Fibroblast of lung (primary cell): ENCODE data around the gene THOC6. TPM values are rescaled to one million over a fixed set of nuclear protein-coding genes. Genes with fewer than 3 reads are reported as not detected.

ENCODE experiments used
- DNase-seq, 2 donors: peaks; one replicate each; pipeline versions ENCODE4 v3.0.0 to v3.0.0-alpha.2; 2010; ENCODE audit warnings: low read depth in 2 of 2
- H2AFZ ChIP-seq: 2 replicates; pipeline ENCODE4 v1.5.1; 2012; ENCODE audit warnings: low read length, control low read depth, inconsistent platforms
- H3K27ac ChIP-seq: 2 replicates; pipeline ENCODE4 v1.5.1; 2011; ENCODE audit warnings: low read length, control low read depth; ENCODE audit not compliant: insufficient read depth
- H3K27me3 ChIP-seq: 2 replicates; pipeline ENCODE4 v1.5.1; 2011; ENCODE audit warnings: mild to moderate bottlenecking, low read length; ENCODE audit not compliant: control insufficient read depth, insufficient read depth
- H3K36me3 ChIP-seq: 2 replicates; pipeline ENCODE4 v1.5.1; 2011; ENCODE audit warnings: low read length; ENCODE audit not compliant: control insufficient read depth, insufficient read depth
- H3K4me1 ChIP-seq: 2 replicates; pipeline ENCODE4 v1.5.1; 2011; ENCODE audit warnings: low read length; ENCODE audit not compliant: control insufficient read depth, insufficient read depth; ENCODE audit errors: extremely low read depth
- H3K4me2 ChIP-seq: 2 replicates; pipeline ENCODE4 v1.5.1; 2011; ENCODE audit warnings: low read length, control low read depth; ENCODE audit not compliant: insufficient read depth; ENCODE audit errors: extremely low read depth
- H3K4me3 ChIP-seq, 4 experiments: fragments of 200-600 bp in 1 of 4; sonication (generic) in 1 of 4; replicated peaks in 1 of 4; 2 replicates each; pipeline ENCODE4 v1.5.1; 2011 to 2016; ENCODE audit warnings: low read length in 4 of 4, low read depth in 3 of 4, mild to moderate bottlenecking in 3 of 4, control low read depth in 2 of 4, inconsistent platforms in 1 of 4, mixed read lengths in 1 of 4; ENCODE audit not compliant: insufficient read depth in 1 of 4; ENCODE audit errors: control extremely low read depth in 1 of 4
- H3K79me2 ChIP-seq: 2 replicates; pipeline ENCODE4 v1.5.1; 2012; ENCODE audit warnings: mild to moderate bottlenecking, low read length, inconsistent platforms; ENCODE audit not compliant: control insufficient read depth, insufficient read depth
- H3K9ac ChIP-seq: 2 replicates; pipeline ENCODE4 v1.5.1; 2011; ENCODE audit warnings: mild to moderate bottlenecking, low read length, control low read depth; ENCODE audit not compliant: insufficient read depth
- H3K9me3 ChIP-seq: 2 replicates; pipeline ENCODE4 v1.5.1; 2012; ENCODE audit warnings: low read depth, low read length; ENCODE audit not compliant: control insufficient read depth, insufficient read depth
- H4K20me1 ChIP-seq: 2 replicates; pipeline ENCODE4 v1.5.1; 2011; ENCODE audit warnings: low read length; ENCODE audit not compliant: control insufficient read depth, insufficient read depth; ENCODE audit errors: extremely low read depth
- CTCF ChIP-seq, 2 donors: IDR thresholded peaks in 1 of 2; conservative IDR thresholded peaks in 1 of 2; 1 replicate in 1 of 2; 2 replicates in 1 of 2; pipeline ENCODE4 v1.5.1; 2011 to 2012; ENCODE audit warnings: low read length in 2 of 2, control low read depth in 1 of 2, inconsistent platforms in 1 of 2, low read depth in 1 of 2, mild to moderate bottlenecking in 1 of 2
- EZH2 ChIP-seq: IDR thresholded peaks from 2 replicates; pipeline ENCODE4 v1.5.1; 2012; ENCODE audit warnings: low read length, control low read depth, mild to moderate bottlenecking; ENCODE audit errors: missing control alignments
- polyA plus RNA-seq, 2 donors: library from polyadenylated mRNA; depleted of rRNA in 1 of 2; stranded (reverse) in 1 of 2; unstranded in 1 of 2; fragments of >200 nt; gene quantifications; 2 replicates each; pipeline ENCODE4 v1.2.1, GENCODE V29; 2011 to 2012; ENCODE audit warnings: missing spikeins in 1 of 2
- total RNA-seq: library from RNA; depleted of rRNA; stranded (reverse); fragments of >200 nt; gene quantifications from 2 replicates; pipeline ENCODE4 v1.2.1, GENCODE V29; 2014

Gene THOC6
- total and polyA plus RNA-seq, 2 donors (not counting 1 experiment from before 2014, with no cell fraction given) = 17.6 to 26.6 TPM

DNA sequence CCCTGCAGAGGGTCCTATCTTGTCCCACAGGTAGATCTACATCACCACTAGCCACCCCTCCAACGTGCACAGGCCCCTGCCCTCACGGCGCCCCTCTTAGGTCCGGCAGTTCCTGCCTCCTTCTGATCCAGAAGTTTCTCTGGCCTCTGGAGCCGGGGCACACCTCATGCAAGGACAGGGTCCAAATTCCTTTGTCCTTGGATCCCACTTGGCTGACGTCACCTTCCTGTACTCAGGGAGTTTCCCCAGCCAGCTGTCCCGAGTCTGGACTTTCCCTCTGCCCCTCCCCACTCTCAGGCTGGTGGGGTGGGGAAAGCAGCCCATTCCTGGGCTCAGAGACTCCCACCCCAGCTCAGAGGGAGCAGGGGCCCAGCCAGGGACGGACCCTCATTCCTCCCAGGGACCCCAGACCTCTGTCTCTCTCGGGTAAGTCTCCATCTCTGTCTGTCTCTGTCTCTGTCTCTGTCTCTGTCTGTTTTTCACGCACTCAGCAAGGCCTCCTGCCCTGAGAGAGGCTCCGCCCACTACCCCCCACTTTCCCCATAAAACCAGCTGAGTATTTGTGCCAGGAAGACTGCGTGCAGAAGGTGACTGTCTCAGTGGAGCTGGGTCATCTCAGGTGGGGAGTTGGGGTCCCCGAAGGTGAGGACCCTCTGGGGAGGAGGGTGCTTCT is 41.4 kb downstream of the THOC6 start, which contains the start of gene IL32:
IL32 (plus strand) TSS at position 572 of the 673 bp plus-strand sequence. CDS start 172 bp downstream, outside the sequence.
- Histone ChIP-seq H3K27me3 (no peaks in the 10 kb centered on the region), H3K36me3 (no peaks in the 10 kb centered on the region), H4K20me1 (no peaks in the 10 kb centered on the region), H3K27ac (no peak within 1 kb of the TSS), H2AFZ (no peak within 1 kb of the TSS), H3K9me3 (no peaks in the 10 kb centered on the region), H3K79me2 (no peaks in the 10 kb centered on the region), H3K9ac (no peak within 1 kb of the TSS), H3K4me1 (peaks cover 3% of the 10 kb centered on the region), H3K4me3 (peak within 1 kb of the TSS in 1 of 4 experiments; percentile 53), H3K4me2 (no peak within 1 kb of the TSS)
- TF ChIP-seq EZH2 (no peak), CTCF (conservative IDR thresholded peaks at IDR 0.05 in 1 of 2, IDR thresholded peaks at IDR 0.05 in 1 of 2; ENCODE audit: low read depth in 1 of 2, low read length in 2 of 2) (no peak)
- DNase-seq = peak; percentile 47 to 57

DNA sequence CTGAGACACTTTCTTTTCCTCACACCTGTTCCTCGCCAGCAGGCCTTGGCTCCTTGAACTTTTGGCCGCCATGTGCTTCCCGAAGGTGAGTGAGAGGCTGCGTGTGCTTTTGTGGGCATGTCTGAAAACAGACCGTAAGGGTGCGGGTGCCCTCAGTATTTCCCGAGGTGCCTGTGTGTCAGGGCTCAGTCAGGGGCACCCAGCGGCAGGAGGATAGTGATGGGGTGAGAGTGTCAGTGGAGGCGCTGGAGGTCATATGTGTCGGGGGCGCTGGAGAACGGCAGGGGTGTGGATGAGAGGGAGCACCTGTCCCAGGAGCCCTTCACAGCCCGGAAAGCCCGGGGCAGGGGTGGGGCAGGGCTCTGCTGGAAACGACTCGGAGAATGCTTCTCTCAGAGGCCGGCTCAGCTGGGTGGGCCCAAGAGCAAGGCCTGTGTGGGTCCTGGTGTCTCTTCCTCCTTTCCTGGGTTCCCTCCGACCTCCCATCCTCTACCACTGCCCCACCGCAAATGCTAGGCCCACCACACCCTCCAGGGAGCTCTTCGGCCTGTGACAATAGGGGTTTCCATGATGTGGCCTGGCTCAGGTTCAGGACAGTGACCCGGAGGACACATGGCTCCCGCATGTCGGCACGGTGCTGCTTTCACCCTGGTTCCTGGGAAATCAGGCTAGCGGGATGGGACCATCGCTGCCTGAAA is 42.1 kb downstream of the THOC6 start:
- Histone ChIP-seq H3K27me3 (no peaks in the 10 kb centered on the region), H2AFZ (no peak overlapping the region), H3K9ac (no peak overlapping the region), H3K79me2 (no peaks in the 10 kb centered on the region), H3K4me1 (peaks cover 3% of the 10 kb centered on the region), H4K20me1 (no peaks in the 10 kb centered on the region), H3K4me2 (no peak overlapping the region), H3K36me3 (no peaks in the 10 kb centered on the region), H3K27ac (no peak overlapping the region), H3K9me3 (no peaks in the 10 kb centered on the region), H3K4me3 (peak overlapping the region in 1 of 4 experiments; percentile 53)
- TF ChIP-seq EZH2 (no peak), CTCF (conservative IDR thresholded peaks at IDR 0.05 in 1 of 2, IDR thresholded peaks at IDR 0.05 in 1 of 2; ENCODE audit: low read depth in 1 of 2, low read length in 2 of 2) (no peak)
- no peak for DNase-seq

GRCh38 chr16:3066440-3066748 is 42.6 kb downstream of the THOC6 start:
- Histone ChIP-seq H3K27ac (no peak overlapping the region), H3K79me2 (no peaks in the 10 kb centered on the region), H3K27me3 (no peaks in the 10 kb centered on the region), H3K9me3 (no peaks in the 10 kb centered on the region), H3K9ac (no peak overlapping the region), H3K4me3 (peak overlapping the region in 1 of 4 experiments; percentile 53), H3K4me1 (peaks cover 3% of the 10 kb centered on the region), H2AFZ (no peak overlapping the region), H4K20me1 (no peaks in the 10 kb centered on the region), H3K4me2 (no peak overlapping the region), H3K36me3 (no peaks in the 10 kb centered on the region)
- DNase-seq = no peak
- TF ChIP-seq EZH2 (no peak), CTCF (conservative IDR thresholded peaks at IDR 0.05 in 1 of 2, IDR thresholded peaks at IDR 0.05 in 1 of 2; ENCODE audit: low read depth in 1 of 2, low read length in 2 of 2) (no peak)
